ENCODE results near the gene ABCG1.

GRCh38 chr21:42338729-42339715 lies 120.1 kb downstream of the ABCG1 start:
- TF ChIP-seq CTCF (IDR thresholded peaks at IDR 0.05) (no peak), POLR2A (IDR thresholded peaks at IDR 0.05; ENCODE audit: low read length) (no peak), MAX (IDR thresholded peaks at IDR 0.05) (no peak), CHD4 (IDR thresholded peaks at IDR 0.05; ENCODE audit: borderline replicate concordance) (no peak)
